Skeletal muscle tissue (tissue), 4 donors: ENCODE results near the gene EIF3L. TPM values are rescaled to one million over a fixed set of nuclear protein-coding genes. Genes with fewer than 3 reads are reported as not detected.

Source experiments
- H3K27ac ChIP-seq: one replicate; pipeline ENCODE4 v1.7.0; 2013; ENCODE audit warnings: mild to moderate bottlenecking, low read depth, low read length, inconsistent platforms
- H3K27me3 ChIP-seq, 3 donors: one replicate each; pipeline ENCODE4 v1.7.0; 2013; ENCODE audit warnings: low read length in 3 of 3; ENCODE audit not compliant: control insufficient read depth in 3 of 3, insufficient read depth in 3 of 3
- H3K36me3 ChIP-seq, 3 donors: one replicate each; pipeline ENCODE4 v1.7.0; 2013; ENCODE audit warnings: low read length in 3 of 3; ENCODE audit not compliant: control insufficient read depth in 3 of 3, insufficient read depth in 3 of 3
- H3K4me1 ChIP-seq, 3 donors: one replicate each; pipeline ENCODE4 v1.7.0; 2013; ENCODE audit warnings: low read length in 3 of 3, mild to moderate bottlenecking in 3 of 3; ENCODE audit not compliant: control insufficient read depth in 3 of 3, insufficient read depth in 3 of 3
- H3K4me3 ChIP-seq, 3 donors: one replicate each; pipeline ENCODE4 v1.7.0; 2013; ENCODE audit warnings: low read length in 3 of 3
- H3K9ac ChIP-seq, 3 donors: one replicate each; pipeline ENCODE4 v1.7.0; 2013; ENCODE audit warnings: low read length in 3 of 3, mild to moderate bottlenecking in 3 of 3, moderate library complexity in 2 of 3, low read depth in 1 of 3
- H3K9me3 ChIP-seq, 3 donors: one replicate each; pipeline ENCODE4 v1.7.0; 2013; ENCODE audit warnings: low read length in 3 of 3; ENCODE audit not compliant: control insufficient read depth in 3 of 3
- total RNA-seq: library from RNA; depleted of rRNA; stranded (reverse); fragments of >200 nt; gene quantifications from one replicate; pipeline ENCODE4 v1.2.3, GENCODE V29; 2014
- donor health status: Osteomylitis.

The EIF3L gene
- total RNA-seq, 1 donor from 2014 or later, result 706 TPM

GRCh38 chr22:37884420-37884819, 35.2 kb downstream of the EIF3L start:
- no peak overlapping the region for H3K9ac ChIP-seq
- H3K4me3 ChIP-seq, result no peak overlapping the region
- no peaks in the 10 kb centered on the region for H3K9me3 ChIP-seq
- H3K4me1 ChIP-seq, result peaks cover 0 to 4% (median 0%) of the 10 kb centered on the region in 3 donors
- no peak overlapping the region for H3K27ac ChIP-seq
- no peaks in the 10 kb centered on the region for H3K27me3 ChIP-seq
- peaks cover 28 to 42% (median 33%) of the 10 kb centered on the region in 3 donors for H3K36me3 ChIP-seq

GRCh38 chr22:37887584-37888378, 38.6 kb downstream of the EIF3L start:
- H3K27me3 ChIP-seq, result no peaks in the 10 kb centered on the region
- peaks cover 3 to 5% (median 3%) of the 10 kb centered on the region in 3 donors for H3K4me1 ChIP-seq
- H3K27ac ChIP-seq, result no peak overlapping the region
- no peaks in the 10 kb centered on the region for H3K9me3 ChIP-seq
- no peak overlapping the region for H3K4me3 ChIP-seq
- peaks cover 26 to 35% (median 28%) of the 10 kb centered on the region in 3 donors for H3K36me3 ChIP-seq
- H3K9ac ChIP-seq, result no peak overlapping the region

- no peak overlapping the region for H3K9ac ChIP-seq
- no peaks in the 10 kb centered on the region for H3K9me3 ChIP-seq
- H3K4me3 ChIP-seq, result no peak overlapping the region
- peaks cover 12 to 19% (median 15%) of the 10 kb centered on the region in 3 donors for H3K4me1 ChIP-seq
- no peaks in the 10 kb centered on the region for H3K27me3 ChIP-seq
- peaks cover 19 to 30% (median 21%) of the 10 kb centered on the region in 3 donors for H3K36me3 ChIP-seq
- no peak overlapping the region for H3K27ac ChIP-seq
Observed at GRCh38 chr22:37891926-37892325, 42.7 kb downstream of the EIF3L start.

- no peaks in the 10 kb centered on the region for H3K9me3 ChIP-seq
- peaks cover 14 to 23% (median 18%) of the 10 kb centered on the region in 3 donors for H3K36me3 ChIP-seq
- H3K27ac ChIP-seq, result no peak overlapping the region
- peaks cover 9 to 20% (median 15%) of the 10 kb centered on the region in 3 donors for H3K4me1 ChIP-seq
- peak overlapping the region in 1 of 3 donors; percentile 25 for H3K9ac ChIP-seq
- H3K27me3 ChIP-seq, result no peaks in the 10 kb centered on the region
- H3K4me3 ChIP-seq, result no peak overlapping the region
Observed at GRCh38 chr22:37892566-37893335, 43.5 kb downstream of the EIF3L start.

- Histone ChIP-seq H3K27me3 (no peaks in the 10 kb centered on the region), H3K36me3 (peaks cover 11 to 15% (median 11%) of the 10 kb centered on the region in 3 donors), H3K9ac (peak overlapping the region in 1 of 3 donors; percentile 33), H3K4me1 (peaks cover 8 to 20% (median 15%) of the 10 kb centered on the region in 3 donors), H3K9me3 (no peaks in the 10 kb centered on the region), H3K27ac (no peak overlapping the region), H3K4me3 (no peak overlapping the region)
Observed at GRCh38 chr22:37893583-37893983, 44.4 kb downstream of the EIF3L start.

GRCh38 chr22:37894939-37895670, 45.9 kb downstream of the EIF3L start:
- H3K27ac ChIP-seq, result no peak overlapping the region
- H3K4me3 ChIP-seq, result no peak overlapping the region
- peaks cover 2 to 6% (median 4%) of the 10 kb centered on the region in 3 donors for H3K36me3 ChIP-seq
- H3K4me1 ChIP-seq, result peaks cover 8 to 20% (median 15%) of the 10 kb centered on the region in 3 donors
- H3K27me3 ChIP-seq, result no peaks in the 10 kb centered on the region
- H3K9me3 ChIP-seq, result no peaks in the 10 kb centered on the region
- no peak overlapping the region for H3K9ac ChIP-seq

GRCh38 chr22:37896181-37896592, 47.0 kb downstream of the EIF3L start:
- Histone ChIP-seq H3K4me1 (peaks cover 8 to 21% (median 15%) of the 10 kb centered on the region in 3 donors), H3K36me3 (peaks cover 0 to 3% (median 2%) of the 10 kb centered on the region in 3 donors), H3K4me3 (no peak overlapping the region), H3K27me3 (no peaks in the 10 kb centered on the region), H3K27ac (no peak overlapping the region), H3K9ac (no peak overlapping the region), H3K9me3 (no peaks in the 10 kb centered on the region)

- no peak overlapping the region for H3K9ac ChIP-seq
- no peaks in the 10 kb centered on the region for H3K9me3 ChIP-seq
- H3K27ac ChIP-seq, result no peak overlapping the region
- no peaks in the 10 kb centered on the region for H3K27me3 ChIP-seq
- H3K36me3 ChIP-seq, result peaks cover 0 to 3% (median 0%) of the 10 kb centered on the region in 3 donors
- H3K4me3 ChIP-seq, result no peak overlapping the region
- H3K4me1 ChIP-seq, result peaks cover 8 to 23% (median 15%) of the 10 kb centered on the region in 3 donors
Observed at GRCh38 chr22:37896939-37897338, 47.7 kb downstream of the EIF3L start.

- no peaks in the 10 kb centered on the region for H3K36me3 ChIP-seq
- H3K27ac ChIP-seq, result no peak overlapping the region
- no peak overlapping the region for H3K4me3 ChIP-seq
- no peaks in the 10 kb centered on the region for H3K27me3 ChIP-seq
- peaks cover 7 to 20% (median 11%) of the 10 kb centered on the region in 3 donors for H3K4me1 ChIP-seq
- H3K9me3 ChIP-seq, result no peaks in the 10 kb centered on the region
- no peak overlapping the region for H3K9ac ChIP-seq
Observed at GRCh38 chr22:37897807-37898206, 48.6 kb downstream of the EIF3L start.
